ENCODE data around the gene CLPTM1. TPM values are rescaled to one million over a fixed set of nuclear protein-coding genes. Genes with fewer than 3 reads are reported as not detected.

CLPTM1 gene
- total RNA-seq, 1 donor from 2014 or later = 17.9 TPM

DNA sequence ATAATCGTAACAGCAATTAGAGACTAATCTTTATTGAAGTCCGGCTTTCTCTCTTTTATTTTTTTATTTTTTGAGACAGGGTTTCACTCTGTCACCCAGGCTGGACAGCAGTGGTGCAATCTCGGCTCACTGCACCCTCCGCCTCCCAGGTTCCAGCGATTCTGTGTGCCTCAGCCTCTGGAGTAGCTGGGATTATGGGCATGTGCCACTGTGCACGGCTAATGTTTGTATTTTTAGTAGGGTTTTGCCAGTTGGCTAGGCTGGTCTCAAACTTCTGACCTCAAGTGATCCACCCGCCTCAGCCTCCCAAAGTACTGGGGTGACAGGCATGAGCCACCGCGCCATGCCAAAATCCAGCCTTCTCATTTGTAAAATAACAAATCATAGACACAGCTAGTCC, 5.6 kb upstream of the CLPTM1 start:
- TF ChIP-seq, protein P1, sequence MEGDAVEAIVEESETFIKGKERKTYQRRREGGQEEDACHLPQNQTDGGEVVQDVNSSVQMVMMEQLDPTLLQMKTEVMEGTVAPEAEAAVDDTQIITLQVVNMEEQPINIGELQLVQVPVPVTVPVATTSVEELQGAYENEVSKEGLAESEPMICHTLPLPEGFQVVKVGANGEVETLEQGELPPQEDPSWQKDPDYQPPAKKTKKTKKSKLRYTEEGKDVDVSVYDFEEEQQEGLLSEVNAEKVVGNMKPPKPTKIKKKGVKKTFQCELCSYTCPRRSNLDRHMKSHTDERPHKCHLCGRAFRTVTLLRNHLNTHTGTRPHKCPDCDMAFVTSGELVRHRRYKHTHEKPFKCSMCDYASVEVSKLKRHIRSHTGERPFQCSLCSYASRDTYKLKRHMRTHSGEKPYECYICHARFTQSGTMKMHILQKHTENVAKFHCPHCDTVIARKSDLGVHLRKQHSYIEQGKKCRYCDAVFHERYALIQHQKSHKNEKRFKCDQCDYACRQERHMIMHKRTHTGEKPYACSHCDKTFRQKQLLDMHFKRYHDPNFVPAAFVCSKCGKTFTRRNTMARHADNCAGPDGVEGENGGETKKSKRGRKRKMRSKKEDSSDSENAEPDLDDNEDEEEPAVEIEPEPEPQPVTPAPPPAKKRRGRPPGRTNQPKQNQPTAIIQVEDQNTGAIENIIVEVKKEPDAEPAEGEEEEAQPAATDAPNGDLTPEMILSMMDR (IDR thresholded peaks at IDR 0.05; ENCODE audit: insufficient read depth, low read length, severe bottlenecking) = no peak
- no peaks in the 10 kb centered on the region for H3K27me3 ChIP-seq (ENCODE audit: control insufficient read depth, insufficient read depth, low read length)
- no peaks in the 10 kb centered on the region for H3K36me3 ChIP-seq (ENCODE audit: control insufficient read depth, insufficient read depth, low read length)
- FAIRE-seq (no peak), DNase-seq (ENCODE audit: low read depth) (no peak)
- H3K4me3 ChIP-seq (ENCODE audit: low read depth, low read length) = no peak overlapping the region

DNA sequence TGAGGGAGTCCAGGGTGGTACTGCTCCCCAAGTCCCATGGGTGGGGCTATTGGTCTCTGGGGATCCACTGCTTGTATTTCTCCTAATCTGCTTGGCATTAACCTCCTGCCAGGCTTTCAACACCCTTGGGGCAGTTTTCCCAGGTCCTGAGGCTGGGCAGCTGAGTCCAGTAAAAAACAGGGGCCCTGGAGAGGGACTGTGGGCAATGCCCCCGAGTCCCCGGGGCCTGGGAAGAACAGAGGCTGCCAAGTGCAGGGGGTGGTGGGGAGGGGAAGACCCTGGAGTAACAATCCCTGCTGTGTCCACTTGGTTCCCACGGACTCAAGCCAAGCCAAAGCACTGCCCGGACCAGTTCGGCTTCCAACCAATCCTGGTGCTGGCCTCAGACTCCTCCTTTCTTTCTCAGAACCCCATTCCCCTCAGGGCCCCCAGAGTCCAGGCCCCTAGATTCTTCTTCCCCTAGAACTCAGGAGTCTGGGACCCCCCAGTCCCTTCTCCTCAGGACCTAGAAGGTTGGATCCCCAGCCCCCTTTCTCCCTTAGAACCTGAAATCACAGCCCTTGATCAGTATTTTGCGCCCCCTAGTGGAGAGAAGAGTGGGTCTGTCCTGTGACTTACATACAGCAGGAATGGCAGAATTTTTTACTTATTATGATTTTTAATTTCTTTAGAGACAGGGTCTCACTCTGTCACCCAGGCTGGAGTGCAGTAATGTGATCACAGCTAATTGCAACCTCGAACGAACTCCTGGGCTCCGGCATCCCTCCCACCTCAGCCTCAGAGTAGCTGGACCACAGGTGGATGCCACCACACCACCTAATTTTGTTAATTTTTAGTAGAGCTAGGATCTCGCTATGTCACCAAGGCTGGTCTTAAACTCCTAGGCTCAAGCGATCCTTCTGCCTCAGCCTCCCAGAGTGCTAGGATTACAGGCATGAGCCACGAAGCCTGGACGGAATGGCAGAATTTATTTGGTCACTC, 3.7 kb upstream of the CLPTM1 start:
- DNase-seq (ENCODE audit: low read depth) = peak; percentile 64
- H3K27me3 ChIP-seq (ENCODE audit: control insufficient read depth, insufficient read depth, low read length) = no peaks in the 10 kb centered on the region
- H3K4me3 ChIP-seq (ENCODE audit: low read depth, low read length) = no peak overlapping the region
- FAIRE-seq = no peak
- TF ChIP-seq, protein P1 (IDR thresholded peaks at IDR 0.05; ENCODE audit: insufficient read depth, low read length, severe bottlenecking) = peak; percentile 65
- no peaks in the 10 kb centered on the region for H3K36me3 ChIP-seq (ENCODE audit: control insufficient read depth, insufficient read depth, low read length)

DNA sequence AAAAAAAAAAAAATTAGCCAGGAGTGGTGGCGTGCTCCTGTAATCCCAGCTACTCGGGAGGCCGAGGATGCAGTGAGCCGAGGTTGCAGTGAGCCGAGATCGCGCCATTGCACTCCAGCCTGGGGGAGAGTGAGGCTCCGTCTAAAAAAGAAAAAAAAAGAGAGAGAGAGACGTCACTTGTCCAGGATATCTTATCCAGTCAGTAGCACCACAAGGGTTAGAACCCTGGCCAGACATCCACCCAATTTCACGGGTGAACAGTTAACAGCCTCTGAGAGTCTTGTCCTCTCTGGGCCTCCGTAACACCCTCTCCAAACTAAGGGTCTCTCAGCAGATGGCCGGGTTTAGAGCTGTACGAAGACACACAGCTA, 917 bp upstream of the CLPTM1 start:
- no peak for DNase-seq (ENCODE audit: low read depth)
- TF ChIP-seq, protein P1 (IDR thresholded peaks at IDR 0.05; ENCODE audit: insufficient read depth, low read length, severe bottlenecking) = no peak
- Histone ChIP-seq H3K4me3 (ENCODE audit: low read depth, low read length) (peak overlapping the region; percentile 85), H3K36me3 (ENCODE audit: control insufficient read depth, insufficient read depth, low read length) (no peaks in the 10 kb centered on the region), H3K27me3 (ENCODE audit: control insufficient read depth, insufficient read depth, low read length) (no peaks in the 10 kb centered on the region)
- no peak for FAIRE-seq

GRCh38 chr19:44955505-44956439, 592 bp downstream of the CLPTM1 start:
- Histone ChIP-seq H3K4me3 (ENCODE audit: low read depth, low read length) (peak overlapping the region; percentile 85), H3K36me3 (ENCODE audit: control insufficient read depth, insufficient read depth, low read length) (peaks cover 2% of the 10 kb centered on the region), H3K27me3 (ENCODE audit: control insufficient read depth, insufficient read depth, low read length) (no peaks in the 10 kb centered on the region)
- FAIRE-seq (no peak), DNase-seq (ENCODE audit: low read depth) (peak; percentile 10)
- TF ChIP-seq, protein P1 (IDR thresholded peaks at IDR 0.05; ENCODE audit: insufficient read depth, low read length, severe bottlenecking) = no peak

GRCh38 chr19:44957526-44957925, 2.3 kb downstream of the CLPTM1 start:
- Histone ChIP-seq H3K36me3 (ENCODE audit: control insufficient read depth, insufficient read depth, low read length) (peaks cover 9% of the 10 kb centered on the region), H3K27me3 (ENCODE audit: control insufficient read depth, insufficient read depth, low read length) (no peaks in the 10 kb centered on the region), H3K4me3 (ENCODE audit: low read depth, low read length) (no peak overlapping the region)
- DNase-seq (ENCODE audit: low read depth) = no peak
- FAIRE-seq = no peak
- TF ChIP-seq, protein P1 (IDR thresholded peaks at IDR 0.05; ENCODE audit: insufficient read depth, low read length, severe bottlenecking) = no peak
